ENCODE data around the gene FN1.

DNA sequence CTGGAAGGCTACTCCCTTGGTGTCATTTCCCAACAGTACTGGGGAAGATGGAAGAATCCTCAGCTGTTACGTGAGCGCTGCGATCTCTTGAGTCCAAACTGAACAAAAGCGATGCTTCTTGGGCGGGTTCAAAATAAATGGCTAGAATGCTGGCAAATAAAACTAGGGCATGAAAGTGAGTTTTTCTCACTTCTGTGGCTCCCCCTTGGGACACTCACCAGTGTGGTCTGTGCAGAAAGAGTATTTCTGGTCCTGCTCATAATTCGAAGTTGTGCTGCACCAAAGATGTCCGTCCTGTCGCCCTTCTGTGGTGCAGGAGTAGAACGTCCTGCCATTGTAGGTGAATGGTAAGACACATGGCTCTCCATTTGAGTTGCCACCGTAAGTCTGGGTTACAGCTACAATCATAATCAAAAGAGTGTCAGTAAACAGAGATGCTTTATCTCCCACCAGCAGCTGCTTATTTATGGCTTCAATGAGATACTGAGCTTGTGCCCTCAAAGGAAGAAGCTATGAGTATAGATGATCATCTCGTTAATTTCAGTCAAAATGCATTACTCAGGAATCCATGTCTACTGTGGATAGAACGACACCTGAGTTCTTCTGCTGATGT lies 11.8 kb downstream of the FN1 start:
- TF ChIP-seq, protein P1, sequence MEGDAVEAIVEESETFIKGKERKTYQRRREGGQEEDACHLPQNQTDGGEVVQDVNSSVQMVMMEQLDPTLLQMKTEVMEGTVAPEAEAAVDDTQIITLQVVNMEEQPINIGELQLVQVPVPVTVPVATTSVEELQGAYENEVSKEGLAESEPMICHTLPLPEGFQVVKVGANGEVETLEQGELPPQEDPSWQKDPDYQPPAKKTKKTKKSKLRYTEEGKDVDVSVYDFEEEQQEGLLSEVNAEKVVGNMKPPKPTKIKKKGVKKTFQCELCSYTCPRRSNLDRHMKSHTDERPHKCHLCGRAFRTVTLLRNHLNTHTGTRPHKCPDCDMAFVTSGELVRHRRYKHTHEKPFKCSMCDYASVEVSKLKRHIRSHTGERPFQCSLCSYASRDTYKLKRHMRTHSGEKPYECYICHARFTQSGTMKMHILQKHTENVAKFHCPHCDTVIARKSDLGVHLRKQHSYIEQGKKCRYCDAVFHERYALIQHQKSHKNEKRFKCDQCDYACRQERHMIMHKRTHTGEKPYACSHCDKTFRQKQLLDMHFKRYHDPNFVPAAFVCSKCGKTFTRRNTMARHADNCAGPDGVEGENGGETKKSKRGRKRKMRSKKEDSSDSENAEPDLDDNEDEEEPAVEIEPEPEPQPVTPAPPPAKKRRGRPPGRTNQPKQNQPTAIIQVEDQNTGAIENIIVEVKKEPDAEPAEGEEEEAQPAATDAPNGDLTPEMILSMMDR (IDR thresholded peaks at IDR 0.05) = no peak
- TF ChIP-seq POLR2AphosphoS5 (IDR thresholded peaks at IDR 0.05) = no peak
- TF ChIP-seq POLR2A (IDR thresholded peaks at IDR 0.05) = no peak

Data from breast epithelium (tissue), 3 donors.